Kidney (tissue), 14 donors: Measurements from ENCODE around the gene KRTAP10-3. TPM values are rescaled to one million over a fixed set of nuclear protein-coding genes. Genes with fewer than 3 reads are reported as not detected.
A peak's percentile ranks its signal among the peaks of the same experiment; 100 is the strongest.

Experiments used
- DNase-seq, 5 donors: peaks; one replicate each; pipeline ENCODE4 v3.0.0-alpha.2; 2013 to 2020
- FAIRE-seq: peaks from 2 replicates; lab custom pipeline; 2012; peaks lifted over from hg19 to GRCh38; lab: Jason Lieb, UNC
- H3K27ac ChIP-seq, 2 donors: one replicate each; pipeline ENCODE4 v1.7.0; 2013; ENCODE audit warnings: low read depth in 2 of 2, low read length in 2 of 2, inconsistent platforms in 1 of 2
- H3K27me3 ChIP-seq: one replicate; pipeline ENCODE4 v1.7.1; 2013; ENCODE audit warnings: low read length, inconsistent platforms; ENCODE audit not compliant: control insufficient read depth, insufficient read depth
- H3K36me3 ChIP-seq, 3 donors: one replicate each; pipeline versions ENCODE4 v1.7.0 to v1.7.1; 2013; ENCODE audit warnings: low read length in 3 of 3, control low read depth in 1 of 3, inconsistent platforms in 1 of 3; ENCODE audit not compliant: insufficient read depth in 3 of 3, control insufficient read depth in 2 of 3
- H3K4me1 ChIP-seq, 3 donors: one replicate each; pipeline versions ENCODE4 v1.7.0 to v1.7.1; 2013; ENCODE audit warnings: low read length in 3 of 3, inconsistent platforms in 1 of 3, low read depth in 1 of 3; ENCODE audit not compliant: control insufficient read depth in 2 of 3, insufficient read depth in 2 of 3
- H3K4me3 ChIP-seq, 3 donors: one replicate each; pipeline versions ENCODE4 v1.7.0 to v1.8.1; 2013; ENCODE audit warnings: low read length in 3 of 3, control low read depth in 1 of 3, inconsistent platforms in 1 of 3
- H3K9ac ChIP-seq, 3 donors: one replicate each; pipeline versions ENCODE4 v1.7.0 to v1.7.1; 2013; ENCODE audit warnings: low read length in 3 of 3, control low read depth in 1 of 3, inconsistent platforms in 1 of 3
- H3K9me3 ChIP-seq, 3 donors: one replicate each; pipeline versions ENCODE4 v1.7.0 to v1.7.1; 2013; ENCODE audit warnings: low read length in 3 of 3, control low read depth in 1 of 3, inconsistent platforms in 1 of 3; ENCODE audit not compliant: control insufficient read depth in 2 of 3, insufficient read depth in 1 of 3
- CTCF ChIP-seq: IDR thresholded peaks from 3 replicates; pipeline ENCODE4 v1.5.1; 2012; ENCODE audit warnings: mild to moderate bottlenecking, moderate library complexity, borderline replicate concordance; ENCODE audit not compliant: insufficient read depth; ENCODE audit errors: extremely low read depth
- intact Hi-C: fragments of 100-400 bp; cut with DNase I; formaldehyde crosslinking; loops from one replicate; pipeline ENCODE4 v1.11.1; 2022
- polyA plus RNA-seq: library from polyadenylated mRNA; stranded (reverse); fragments of 350-450 nt; fragmentation: Illumina TruSeq; extraction: RNeasy Lipid Tissue Mini Kit (QIAGEN cat#74804); gene quantifications from one replicate; pipeline ENCODE4 v1.2.3, GENCODE V29; 2014; ENCODE audit warnings: low read depth, low replicate concordance; ENCODE audit not compliant: insufficient read depth
- total RNA-seq: library from RNA; stranded (reverse); fragmentation: NEBNext Ultra II Directional; extraction: Animal tissue kit (Norgen Biotek cat#: 25700); gene quantifications from one replicate; pipeline ENCODE4 v1.2.1, GENCODE V29; 2021
- donor health status: control.
- donor health status: control.
- donor health status: control.
- donor health status: control.
- donor health status: control.
- donor health status: DM: yes; HTN: yes; CAD: no.
- donor health status: Normal renal cell carcinoma (clear cell type).

The KRTAP10-3 gene
- total and polyA plus RNA-seq, 2 donors from 2014 or later: not detected

GRCh38 chr21:44569861-44570517 lies 11.4 kb upstream of the KRTAP10-3 start:
- Histone ChIP-seq H3K4me1 (no peaks in the 10 kb centered on the region), H3K36me3 (no peaks in the 10 kb centered on the region), H3K9ac (no peak overlapping the region), H3K27ac (no peak overlapping the region), H3K27me3 (no peaks in the 10 kb centered on the region), H3K4me3 (no peak overlapping the region), H3K9me3 (no peaks in the 10 kb centered on the region)
- intact Hi-C loops: no loop called here
- DNase-seq (peak in 1 of 5 donors; percentile 35), FAIRE-seq (no peak)
- no peak for TF ChIP-seq CTCF

- intact Hi-C loops: no loop called here
- Histone ChIP-seq H3K9me3 (no peaks in the 10 kb centered on the region), H3K9ac (no peak overlapping the region), H3K27ac (no peak overlapping the region), H3K36me3 (no peaks in the 10 kb centered on the region), H3K4me1 (no peaks in the 10 kb centered on the region), H3K27me3 (no peaks in the 10 kb centered on the region), H3K4me3 (no peak overlapping the region)
- no peak for TF ChIP-seq CTCF
- DNase-seq: peak in 1 of 5 donors; percentile 43
- no peak for FAIRE-seq
Measured at GRCh38 chr21:44568667-44569556, 10.3 kb upstream of the KRTAP10-3 start.

GRCh38 chr21:44568261-44568660 lies 9.7 kb upstream of the KRTAP10-3 start:
- H3K36me3 ChIP-seq: no peaks in the 10 kb centered on the region
- TF ChIP-seq CTCF: no peak
- FAIRE-seq: no peak
- no peaks in the 10 kb centered on the region for H3K9me3 ChIP-seq
- no peak overlapping the region for H3K27ac ChIP-seq
- H3K4me3 ChIP-seq: no peak overlapping the region
- H3K27me3 ChIP-seq: no peaks in the 10 kb centered on the region
- DNase-seq: peak in 1 of 5 donors; percentile 60
- H3K4me1 ChIP-seq: no peaks in the 10 kb centered on the region
- intact Hi-C loops: no loop called here
- H3K9ac ChIP-seq: no peak overlapping the region
